ENCODE measurements around the gene CABP2.

CABP2 gene

GRCh38 chr11:67469508-67469811 is 53.8 kb downstream of the CABP2 start:
- DNase-seq, result no peak

All from NCI-H2081 treated with DMSO at 0.1 percent for 48 hours (cell line).